GM21825 (cell line): ENCODE data around the gene FBXL22.
A peak's percentile ranks its signal among the peaks of the same experiment; 100 is the strongest.
"Not testable (repeated sequence)": the region's sequence is repeated elsewhere in the genome, so short reads cannot be mapped to it uniquely, and the experiment has no call there.

Experiments
- ATAC-seq: cut with Tn5 transposase; IDR thresholded peaks from one replicate; pipeline ENCODE4 v1.9.1; 2021; ENCODE audit warnings: mild to moderate bottlenecking, moderate library complexity; ENCODE audit not compliant: unreplicated experiment

The FBXL22 gene

GRCh38 chr15:63611177-63611576 is 14.0 kb downstream of the FBXL22 start:
- no peak for ATAC-seq

- ATAC-seq, result no peak
These were observed 15.1 kb downstream of the FBXL22 start for GRCh38 chr15:63612300-63612699.

- no peak for ATAC-seq
These were observed 18.7 kb downstream of the FBXL22 start for GRCh38 chr15:63615935-63616334.

- not testable (repeated sequence) for ATAC-seq
These were observed 20.0 kb downstream of the FBXL22 start for GRCh38 chr15:63617147-63617546.

GRCh38 chr15:63617627-63618026 is 20.4 kb downstream of the FBXL22 start:
- not testable (repeated sequence) for ATAC-seq

GRCh38 chr15:63620760-63621159 is 23.6 kb downstream of the FBXL22 start:
- not testable (repeated sequence) for ATAC-seq

- no peak for ATAC-seq
These were observed 26.2 kb downstream of the FBXL22 start for GRCh38 chr15:63623232-63623969.

- ATAC-seq, result peak; percentile 77
These were observed 29.8 kb downstream of the FBXL22 start for GRCh38 chr15:63626955-63627354.

GRCh38 chr15:63628123-63628822 is 31.1 kb downstream of the FBXL22 start:
- no peak for ATAC-seq

GRCh38 chr15:63630036-63630751 is 33.0 kb downstream of the FBXL22 start:
- ATAC-seq, result no peak

GRCh38 chr15:63633312-63633711 is 36.1 kb downstream of the FBXL22 start:
- no peak for ATAC-seq

GRCh38 chr15:63634154-63634553 is 37.0 kb downstream of the FBXL22 start:
- no peak for ATAC-seq

GRCh38 chr15:63636518-63637061 is 39.4 kb downstream of the FBXL22 start:
- ATAC-seq, result no peak

GRCh38 chr15:63638839-63639238 is 41.7 kb downstream of the FBXL22 start:
- ATAC-seq, result no peak

GRCh38 chr15:63640146-63640545 is 43.0 kb downstream of the FBXL22 start:
- no peak for ATAC-seq
